ENCODE measurements around the gene NLRP13.

GRCh38 chr19:55923556-55923955 is 8.6 kb downstream of the NLRP13 start:
- TF ChIP-seq CTCF (IDR thresholded peaks at IDR 0.05) (no peak), POLR2A (IDR thresholded peaks at IDR 0.05) (no peak), EP300 (IDR thresholded peaks at IDR 0.05) (no peak)
